Astrocyte (in vitro differentiated cells and primary cell): Measurements from ENCODE around the gene RAD51B. TPM values are rescaled to one million over a fixed set of nuclear protein-coding genes. Genes with fewer than 3 reads are reported as not detected.
"Not testable (repeated sequence)": the region's sequence is repeated elsewhere in the genome, so short reads cannot be mapped to it uniquely, and the experiment has no call there.

ENCODE experiments used
- DNase-seq: peaks from one replicate; pipeline ENCODE4 v3.0.0-alpha.2; 2010; ENCODE audit warnings: low read depth
- FAIRE-seq: peaks from 2 replicates; lab custom pipeline; 2011; peaks lifted over from hg19 to GRCh38; lab: Jason Lieb, UNC
- H2AFZ ChIP-seq: 2 replicates; pipeline ENCODE4 v1.6.0; 2012; ENCODE audit warnings: low read depth, low read length, inconsistent platforms
- H3K27ac ChIP-seq: 2 replicates; pipeline ENCODE4 v1.5.1; 2011; ENCODE audit warnings: low read depth, low read length, inconsistent platforms
- H3K27me3 ChIP-seq: 2 replicates; pipeline ENCODE4 v1.6.0; 2011; ENCODE audit warnings: low read length, inconsistent platforms; ENCODE audit not compliant: insufficient read depth
- H3K36me3 ChIP-seq: 2 replicates; pipeline ENCODE4 v1.5.1; 2011; ENCODE audit warnings: low read length, inconsistent platforms; ENCODE audit not compliant: insufficient read depth
- H3K4me1 ChIP-seq: 2 replicates; pipeline ENCODE4 v1.5.1; 2011; ENCODE audit warnings: low read length, inconsistent platforms; ENCODE audit not compliant: insufficient read depth
- H3K4me2 ChIP-seq: 2 replicates; pipeline ENCODE4 v1.6.0; 2012; ENCODE audit warnings: low read length, inconsistent platforms
- H3K4me3 ChIP-seq: 2 replicates; pipeline ENCODE4 v1.5.1; 2011; ENCODE audit warnings: low read depth, mild to moderate bottlenecking, low read length, inconsistent platforms; ENCODE audit not compliant: insufficient read depth
- H3K79me2 ChIP-seq: 2 replicates; pipeline ENCODE4 v1.6.0; 2012; ENCODE audit warnings: mild to moderate bottlenecking, low read length, inconsistent platforms; ENCODE audit not compliant: insufficient read depth
- H3K9ac ChIP-seq: 2 replicates; pipeline ENCODE4 v1.6.0; 2012; ENCODE audit warnings: mild to moderate bottlenecking, low read length, inconsistent platforms
- H3K9me3 ChIP-seq: 2 replicates; pipeline ENCODE4 v1.5.1; 2012; ENCODE audit warnings: low read depth, mild to moderate bottlenecking, low read length, inconsistent platforms; ENCODE audit not compliant: insufficient read depth
- H4K20me1 ChIP-seq: 2 replicates; pipeline ENCODE4 v1.6.0; 2012; ENCODE audit warnings: low read length, inconsistent platforms; ENCODE audit not compliant: insufficient read depth
- H3K27ac Mint-ChIP-seq: one replicate; pipeline ENCODE4 v1.8.0; 2021; ENCODE audit warnings: mild to moderate bottlenecking, mixed read lengths; ENCODE audit not compliant: unreplicated experiment
- H3K27me3 Mint-ChIP-seq: one replicate; pipeline ENCODE4 v1.8.0; 2021; ENCODE audit warnings: low read depth, mixed read lengths; ENCODE audit not compliant: unreplicated experiment
- H3K36me3 Mint-ChIP-seq: one replicate; pipeline ENCODE4 v1.8.0; 2021; ENCODE audit warnings: low read depth, mixed read lengths; ENCODE audit not compliant: unreplicated experiment
- H3K4me1 Mint-ChIP-seq: one replicate; pipeline ENCODE4 v1.8.0; 2021; ENCODE audit warnings: low read depth, mixed read lengths; ENCODE audit not compliant: unreplicated experiment
- H3K4me3 Mint-ChIP-seq: one replicate; pipeline ENCODE4 v1.8.0; 2021; ENCODE audit warnings: mild to moderate bottlenecking, moderate library complexity, mixed read lengths; ENCODE audit not compliant: unreplicated experiment
- H3K9me3 Mint-ChIP-seq: one replicate; pipeline ENCODE4 v1.8.0; 2021; ENCODE audit warnings: mild to moderate bottlenecking, mixed read lengths; ENCODE audit not compliant: unreplicated experiment
- CTCF ChIP-seq: IDR thresholded peaks from 2 replicates; pipeline ENCODE4 v1.5.1; 2011; ENCODE audit warnings: low read depth, mild to moderate bottlenecking, inconsistent platforms, low read length, moderate library complexity; ENCODE audit not compliant: insufficient read depth
- EZH2 ChIP-seq: IDR thresholded peaks from 2 replicates; pipeline ENCODE4 v1.6.1; 2012; ENCODE audit warnings: mild to moderate bottlenecking, low read length, inconsistent platforms; ENCODE audit not compliant: insufficient read depth
- total RNA-seq: library from RNA; stranded (reverse); gene quantifications from 2 replicates; pipeline ENCODE4 v1.2.1, GENCODE V29; 2021

RAD51B gene
- total RNA-seq, 1 donor from 2014 or later = 10.8 TPM

GRCh38 chr14:68661226-68662225, 841.9 kb downstream of the RAD51B start:
- H2AFZ ChIP-seq = no peak overlapping the region
- no peaks in the 10 kb centered on the region for H3K9me3 Mint-ChIP-seq
- H3K36me3 Mint-ChIP-seq = peaks cover 5% of the 10 kb centered on the region
- no peak overlapping the region for H3K27ac ChIP-seq
- no peak overlapping the region for H3K9ac ChIP-seq
- DNase-seq = no peak
- H3K4me2 ChIP-seq = no peak overlapping the region
- H3K4me3 ChIP-seq = no peak overlapping the region
- no peaks in the 10 kb centered on the region for H4K20me1 ChIP-seq
- peaks cover 32% of the 10 kb centered on the region for H3K4me1 Mint-ChIP-seq
- no peaks in the 10 kb centered on the region for H3K36me3 ChIP-seq
- TF ChIP-seq EZH2 (no peak), CTCF (no peak)
- peak overlapping the region; percentile 1 for H3K4me3 Mint-ChIP-seq
- H3K9me3 ChIP-seq = no peaks in the 10 kb centered on the region
- H3K27me3 ChIP-seq = no peaks in the 10 kb centered on the region
- H3K4me1 ChIP-seq = peaks cover 44% of the 10 kb centered on the region
- no peak overlapping the region for H3K27ac Mint-ChIP-seq
- peaks cover 4% of the 10 kb centered on the region for H3K27me3 Mint-ChIP-seq
- no peaks in the 10 kb centered on the region for H3K79me2 ChIP-seq
- FAIRE-seq = no peak

- Histone ChIP-seq H2AFZ (no peak overlapping the region), H3K27ac (no peak overlapping the region), H4K20me1 (no peaks in the 10 kb centered on the region), H3K27me3 (no peaks in the 10 kb centered on the region), H3K36me3 (no peaks in the 10 kb centered on the region), H3K4me3 (no peak overlapping the region), H3K79me2 (no peaks in the 10 kb centered on the region), H3K9me3 (no peaks in the 10 kb centered on the region), H3K4me2 (no peak overlapping the region), H3K4me1 (peaks cover 44% of the 10 kb centered on the region), H3K9ac (no peak overlapping the region)
- Mint-ChIP-seq H3K36me3 (peaks cover 5% of the 10 kb centered on the region), H3K9me3 (no peaks in the 10 kb centered on the region), H3K4me3 (no peak overlapping the region), H3K27ac (no peak overlapping the region), H3K27me3 (peaks cover 4% of the 10 kb centered on the region), H3K4me1 (peaks cover 34% of the 10 kb centered on the region)
- no peak for DNase-seq
- TF ChIP-seq EZH2 (no peak), CTCF (no peak)
- no peak for FAIRE-seq
Observed at GRCh38 chr14:68662392-68662791, 842.8 kb downstream of the RAD51B start.

- H3K9me3 ChIP-seq, H3K27ac Mint-ChIP-seq, H3K4me3 Mint-ChIP-seq, DNase-seq, H3K36me3 Mint-ChIP-seq, H2AFZ ChIP-seq, H3K27me3 ChIP-seq, H3K36me3 ChIP-seq, H4K20me1 ChIP-seq, H3K79me2 ChIP-seq, H3K9me3 Mint-ChIP-seq, FAIRE-seq, H3K4me3 ChIP-seq, H3K27me3 Mint-ChIP-seq: not testable (repeated sequence)
- H3K9ac ChIP-seq = peak overlapping the region; percentile 47
- H3K4me1 Mint-ChIP-seq = peaks cover 35% of the 10 kb centered on the region
- H3K4me1 ChIP-seq = peaks cover 44% of the 10 kb centered on the region
- H3K27ac ChIP-seq = peak overlapping the region; percentile 69
- peak overlapping the region; percentile 66 for H3K4me2 ChIP-seq
Observed at GRCh38 chr14:68662826-68663225, 843.2 kb downstream of the RAD51B start.
